Uterus (tissue), 4 donors: ENCODE results near the gene PTPRJ. TPM values are rescaled to one million over a fixed set of nuclear protein-coding genes. Genes with fewer than 3 reads are reported as not detected.

Experiments used
- DNase-seq, 2 donors: peaks; one replicate each; pipeline ENCODE4 v3.0.0-alpha.2; 2019 to 2020
- H3K27ac ChIP-seq, 2 donors: fragments of 200-600 bp; sonication (generic); 1 replicate in 1 of 2; 2 replicates in 1 of 2; pipeline ENCODE4 v1.5.1; 2016 to 2018
- H3K27me3 ChIP-seq, 2 donors: fragments of 200-600 bp; sonication (generic); one replicate each; pipeline ENCODE4 v1.5.1; 2018 to 2019; ENCODE audit warnings: control low read depth in 1 of 2
- H3K36me3 ChIP-seq, 2 donors: fragments of 200-600 bp; sonication (generic); one replicate each; pipeline ENCODE4 v1.5.1; 2019; ENCODE audit warnings: control low read depth in 1 of 2
- H3K4me1 ChIP-seq, 2 donors: fragments of 200-600 bp; sonication (generic); one replicate each; pipeline ENCODE4 v1.5.1; 2018 to 2019; ENCODE audit warnings: control low read depth in 1 of 2
- H3K4me3 ChIP-seq, 2 donors: fragments of 200-600 bp; sonication (generic); 1 replicate in 1 of 2; 2 replicates in 1 of 2; pipeline ENCODE4 v1.5.1; 2018 to 2019; ENCODE audit warnings: mild to moderate bottlenecking in 1 of 2
- H3K9me3 ChIP-seq, 2 donors: fragments of 200-600 bp; sonication (generic); one replicate each; pipeline ENCODE4 v1.5.1; 2019; ENCODE audit warnings: control low read depth in 1 of 2
- CTCF ChIP-seq, 4 experiments: fragments of 200-600 bp in 2 of 4; fragments of 450-650 bp in 2 of 4; sonication (generic) in 2 of 4; IDR thresholded peaks; one replicate each; pipeline ENCODE4 v1.5.1; 2016 to 2019; ENCODE audit warnings: antibody characterized with exemption in 4 of 4, mild to moderate bottlenecking in 2 of 4, moderate library complexity in 1 of 4
- POLR2A ChIP-seq, 2 donors: fragments of 450-650 bp; IDR thresholded peaks; one replicate each; pipeline ENCODE4 v1.6.1; 2016; ENCODE audit warnings: antibody characterized with exemption in 2 of 2, mild to moderate bottlenecking in 1 of 2, moderate library complexity in 1 of 2
- intact Hi-C: fragments of 100-400 bp; cut with DNase I; formaldehyde crosslinking; loops from one replicate; pipeline ENCODE4 v1.15.1; 2023; ENCODE audit warnings: low total_unique reads
- total RNA-seq, 4 donors: library from RNA; depleted of rRNA in 3 of 4; stranded (reverse); fragments of >200 nt in 3 of 4; gene quantifications; one replicate each; pipeline versions ENCODE4 v1.1.0 to v1.2.4, GENCODE V29; 2014 to 2023
- donor health status: DM: yes; HTN: yes; CAD: no.

Gene PTPRJ
- total RNA-seq, 4 donors from 2014 or later = 2.1 to 22.1 (median 7.1) TPM

- H3K9me3 ChIP-seq = no peaks in the 10 kb centered on the region
- H3K4me3 ChIP-seq = no peak overlapping the region
- no peaks in the 10 kb centered on the region for H3K27me3 ChIP-seq
- intact Hi-C loops = no loop called here
- no peak for TF ChIP-seq CTCF (IDR thresholded peaks at IDR 0.05)
- no peak for TF ChIP-seq POLR2A (IDR thresholded peaks at IDR 0.05)
- no peak for DNase-seq
- no peaks in the 10 kb centered on the region for H3K4me1 ChIP-seq
- no peaks in the 10 kb centered on the region for H3K36me3 ChIP-seq
- no peak overlapping the region for H3K27ac ChIP-seq
These were observed 168.4 kb downstream of the PTPRJ start for GRCh38 chr11:48148749-48149148.

DNA sequence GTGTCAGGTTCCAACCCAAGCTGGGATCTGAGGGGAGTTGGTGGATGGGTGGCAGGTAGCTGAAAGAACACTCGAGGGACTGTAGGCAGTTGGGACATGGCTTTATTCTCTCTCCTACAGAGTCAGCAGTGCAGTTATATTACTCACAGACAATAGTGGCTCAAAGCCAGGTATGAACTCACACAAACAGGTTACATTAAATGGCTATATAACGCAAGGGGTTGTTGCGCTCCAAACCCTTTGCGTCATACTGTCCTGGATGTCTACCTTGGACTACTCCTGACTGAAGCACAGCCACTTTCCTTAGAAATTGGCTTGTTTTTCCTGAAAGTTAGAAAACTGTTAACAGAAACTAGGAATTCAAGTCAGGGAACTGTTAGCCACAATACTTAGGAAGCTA, 169.9 kb downstream of the PTPRJ start:
- no peaks in the 10 kb centered on the region for H3K4me1 ChIP-seq
- no peaks in the 10 kb centered on the region for H3K9me3 ChIP-seq
- H3K4me3 ChIP-seq = no peak overlapping the region
- no peak overlapping the region for H3K27ac ChIP-seq
- DNase-seq = no peak
- no peaks in the 10 kb centered on the region for H3K27me3 ChIP-seq
- intact Hi-C loops = no loop called here
- no peak for TF ChIP-seq POLR2A (IDR thresholded peaks at IDR 0.05)
- no peak for TF ChIP-seq CTCF (IDR thresholded peaks at IDR 0.05)
- H3K36me3 ChIP-seq = no peaks in the 10 kb centered on the region

DNA sequence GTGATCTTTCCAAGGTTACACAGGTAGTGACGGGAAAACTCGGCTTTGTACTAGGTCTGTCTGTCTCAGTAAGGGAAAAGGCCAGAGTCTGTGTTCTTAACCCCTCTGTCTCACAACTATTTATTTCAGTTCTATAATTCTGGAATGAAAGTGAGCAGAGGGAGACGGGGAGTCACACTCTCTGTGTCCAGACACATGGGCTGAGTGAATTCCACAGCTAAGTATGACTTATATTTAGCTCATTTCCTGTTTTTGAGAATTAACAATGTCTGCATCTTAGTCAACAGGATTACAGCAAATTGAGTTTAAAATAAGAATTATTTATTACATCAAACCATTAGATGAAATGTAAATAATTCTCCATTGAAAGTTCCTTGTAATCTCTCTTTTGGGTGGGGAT, 173.8 kb downstream of the PTPRJ start:
- Histone ChIP-seq H3K36me3 (no peaks in the 10 kb centered on the region), H3K4me1 (no peaks in the 10 kb centered on the region), H3K9me3 (no peaks in the 10 kb centered on the region), H3K4me3 (no peak overlapping the region), H3K27me3 (no peaks in the 10 kb centered on the region), H3K27ac (no peak overlapping the region)
- TF ChIP-seq POLR2A (IDR thresholded peaks at IDR 0.05) = no peak
- TF ChIP-seq CTCF (IDR thresholded peaks at IDR 0.05) = no peak
- DNase-seq = no peak
- intact Hi-C loops = no loop called here

- intact Hi-C loops = no loop called here
- no peak for DNase-seq
- TF ChIP-seq CTCF (IDR thresholded peaks at IDR 0.05) (no peak), POLR2A (IDR thresholded peaks at IDR 0.05) (no peak)
- Histone ChIP-seq H3K27me3 (no peaks in the 10 kb centered on the region), H3K4me1 (no peaks in the 10 kb centered on the region), H3K4me3 (no peak overlapping the region), H3K36me3 (no peaks in the 10 kb centered on the region), H3K9me3 (no peaks in the 10 kb centered on the region), H3K27ac (no peak overlapping the region)
These were observed 181.9 kb downstream of the PTPRJ start for GRCh38 chr11:48161951-48162884.

GRCh38 chr11:48162885-48163268, 182.5 kb downstream of the PTPRJ start:
- Histone ChIP-seq H3K27ac (no peak overlapping the region), H3K27me3 (no peaks in the 10 kb centered on the region), H3K9me3 (no peaks in the 10 kb centered on the region), H3K4me3 (no peak overlapping the region), H3K4me1 (no peaks in the 10 kb centered on the region), H3K36me3 (no peaks in the 10 kb centered on the region)
- TF ChIP-seq CTCF (IDR thresholded peaks at IDR 0.05) = no peak
- no peak for TF ChIP-seq POLR2A (IDR thresholded peaks at IDR 0.05)
- DNase-seq = no peak
- intact Hi-C loops = no loop called here
